Lower leg skin (tissue), 4 donors: Measurements from ENCODE around the gene ZNF236. TPM values are rescaled to one million over a fixed set of nuclear protein-coding genes. Genes with fewer than 3 reads are reported as not detected.

Experiments
- DNase-seq, 2 donors: peaks; one replicate each; pipeline ENCODE4 v3.0.0-alpha.2; 2019; ENCODE audit warnings: low spot score in 2 of 2
- H3K4me3 ChIP-seq: fragments of 200-600 bp; sonication (generic); 2 replicates; pipeline ENCODE4 v1.5.1; 2017; ENCODE audit warnings: mild to moderate bottlenecking, low read depth; ENCODE audit not compliant: poor library complexity, severe bottlenecking
- CTCF ChIP-seq, 3 donors: fragments of 450-650 bp; IDR thresholded peaks; one replicate each; pipeline ENCODE4 v1.5.1; 2016; ENCODE audit warnings: antibody characterized with exemption in 3 of 3, mild to moderate bottlenecking in 3 of 3, moderate library complexity in 2 of 3
- POLR2A ChIP-seq, 2 donors: fragments of 450-650 bp; IDR thresholded peaks; one replicate each; pipeline ENCODE4 v1.6.1; 2016 to 2017; ENCODE audit warnings: antibody characterized with exemption in 2 of 2, mild to moderate bottlenecking in 1 of 2, moderate library complexity in 1 of 2
- WGBS, 2 donors: methylation state at CpG; one replicate each; pipeline ENCODE4 v1.1.5; 2018; 5-methylcytosine and 5-hydroxymethylcytosine counted together
- intact Hi-C: fragments of 100-400 bp; cut with DNase I; formaldehyde crosslinking; loops from one replicate; pipeline ENCODE4 v1.15.0; 2023; ENCODE audit warnings: low total_unique reads
- total RNA-seq, 4 donors: library from RNA; depleted of rRNA; stranded (reverse); fragments of >200 nt; gene quantifications; one replicate each; pipeline ENCODE4 v1.1.0, GENCODE V29; 2016

Gene ZNF236
- total RNA-seq, 4 donors from 2014 or later, result 8.9 to 15.2 (median 11.8) TPM

DNA sequence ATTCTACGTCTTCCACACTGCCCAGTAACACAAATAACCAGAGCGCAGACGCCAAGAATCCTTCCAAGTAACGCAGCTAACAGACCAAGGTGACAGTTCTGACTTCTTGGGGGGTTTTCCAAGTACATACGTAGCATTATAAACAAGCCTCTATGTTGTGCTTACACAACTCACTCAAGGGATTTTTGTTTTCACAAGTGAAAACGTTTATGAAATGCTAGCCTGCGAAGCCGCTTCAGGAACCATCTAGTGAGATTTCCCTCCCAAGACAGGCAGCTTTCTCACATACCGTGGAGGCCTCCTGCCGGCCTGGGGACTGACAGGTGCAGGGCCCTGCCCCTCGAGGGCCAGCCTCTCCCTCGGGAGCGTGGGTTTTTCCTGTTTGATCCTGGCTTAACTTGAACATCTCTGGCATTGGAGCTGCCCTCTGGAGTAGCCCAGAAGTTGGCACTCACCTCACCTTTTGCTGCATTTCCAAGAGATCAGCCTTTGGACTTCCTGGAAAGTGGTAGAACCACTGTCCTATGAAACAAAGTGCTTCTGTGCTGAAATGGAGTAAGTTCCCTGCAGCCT, 159.1 kb downstream of the ZNF236 start:
- no peak overlapping the region for H3K4me3 ChIP-seq
- peak in 1 of 2 donors; percentile 70 for DNase-seq
- TF ChIP-seq CTCF (IDR thresholded peaks at IDR 0.05) (no peak), POLR2A (IDR thresholded peaks at IDR 0.05) (no peak)
- intact Hi-C loops, result loop anchor here (10.0 kb wide), 1 partner anchor 177 kb away; no protein-coding TSS in a partner anchor
- WGBS, 2 donors, result 75 to 84% methylated on average over 13 of the region's 13 CpGs

GRCh38 chr18:76982038-76982437, 159.7 kb downstream of the ZNF236 start:
- TF ChIP-seq POLR2A (IDR thresholded peaks at IDR 0.05), result no peak
- no peak for TF ChIP-seq CTCF (IDR thresholded peaks at IDR 0.05)
- 89 to 92% methylated on average over 5 of the region's 5 CpGs for WGBS, 2 donors
- intact Hi-C loops, result loop anchor here (10.0 kb wide), 1 partner anchor 177 kb away; no protein-coding TSS in a partner anchor
- H3K4me3 ChIP-seq, result no peak overlapping the region
- DNase-seq, result peak in 1 of 2 donors; percentile 56

DNA sequence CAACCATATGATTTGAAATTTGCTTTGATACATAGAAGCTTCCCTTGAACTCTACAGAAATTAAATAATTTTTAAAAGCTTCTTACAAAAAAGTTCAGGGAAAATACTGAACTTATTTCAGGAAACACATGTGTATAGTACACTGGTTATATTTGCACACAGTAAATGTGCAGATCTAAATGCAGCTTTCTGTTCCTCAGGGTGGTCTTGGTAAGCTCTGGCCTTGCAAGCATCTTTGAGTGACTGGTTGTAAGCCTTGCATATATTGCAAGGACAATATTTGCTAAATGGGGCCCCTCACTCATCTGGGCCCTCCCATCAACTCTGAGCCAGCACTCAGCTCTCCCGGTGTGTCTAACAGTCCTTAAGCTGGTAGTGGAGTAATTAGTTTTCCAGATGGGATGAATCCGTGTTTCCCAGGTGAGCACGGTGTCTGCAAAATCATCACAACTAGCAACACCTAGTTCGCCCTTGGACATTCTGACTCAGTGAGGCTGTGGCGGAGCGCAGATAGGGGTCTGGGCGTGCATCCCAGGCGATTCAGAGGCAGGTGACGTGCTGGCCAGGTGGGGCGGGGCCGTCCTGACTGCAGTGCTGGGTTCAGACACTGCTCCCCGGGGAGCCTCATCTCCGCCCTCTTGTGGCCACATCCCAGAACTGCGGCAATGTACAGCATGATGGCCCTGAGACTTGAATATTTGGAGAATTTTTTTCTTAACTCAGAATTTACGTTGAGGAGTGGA, 160.7 kb downstream of the ZNF236 start:
- no peak for TF ChIP-seq POLR2A (IDR thresholded peaks at IDR 0.05)
- TF ChIP-seq CTCF (IDR thresholded peaks at IDR 0.05), result peak in 1 of 3 donors; percentile 54
- 14 to 17% methylated on average over 14 to 15 of the region's 15 CpGs for WGBS, 2 donors
- DNase-seq, result peak; percentile 73 to 95
- H3K4me3 ChIP-seq, result no peak overlapping the region
- intact Hi-C loops, result loop anchor here (10.0 kb wide), 1 partner anchor 178 kb away; no protein-coding TSS in a partner anchor

DNA sequence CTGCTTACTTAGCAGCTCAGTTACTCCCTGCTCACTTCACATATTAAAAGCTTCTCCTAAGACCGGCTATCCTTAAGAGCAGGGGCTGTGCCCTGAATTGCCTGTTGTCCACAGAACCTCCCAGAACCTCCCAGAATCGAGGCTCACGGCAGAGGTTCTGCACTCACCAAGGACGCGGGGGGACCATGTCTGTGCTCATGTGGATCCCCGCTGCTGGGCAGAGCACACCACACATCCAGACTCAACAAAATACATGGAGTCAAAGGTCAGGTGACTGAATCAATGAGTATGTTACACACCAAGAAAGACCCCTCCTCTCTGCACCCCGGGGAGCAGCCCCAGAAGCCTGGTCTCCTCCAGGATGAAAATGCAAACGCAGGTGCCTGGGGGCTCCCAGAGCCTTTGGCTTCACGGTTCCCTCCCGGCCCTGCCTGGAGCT, 161.3 kb downstream of the ZNF236 start:
- DNase-seq, result no peak
- WGBS, 2 donors, result 61 to 79% methylated on average over 9 of the region's 10 CpGs
- H3K4me3 ChIP-seq, result no peak overlapping the region
- intact Hi-C loops, result loop anchor here (10.0 kb wide), 1 partner anchor 179 kb away; no protein-coding TSS in a partner anchor
- TF ChIP-seq CTCF (IDR thresholded peaks at IDR 0.05) (no peak), POLR2A (IDR thresholded peaks at IDR 0.05) (no peak)

DNA sequence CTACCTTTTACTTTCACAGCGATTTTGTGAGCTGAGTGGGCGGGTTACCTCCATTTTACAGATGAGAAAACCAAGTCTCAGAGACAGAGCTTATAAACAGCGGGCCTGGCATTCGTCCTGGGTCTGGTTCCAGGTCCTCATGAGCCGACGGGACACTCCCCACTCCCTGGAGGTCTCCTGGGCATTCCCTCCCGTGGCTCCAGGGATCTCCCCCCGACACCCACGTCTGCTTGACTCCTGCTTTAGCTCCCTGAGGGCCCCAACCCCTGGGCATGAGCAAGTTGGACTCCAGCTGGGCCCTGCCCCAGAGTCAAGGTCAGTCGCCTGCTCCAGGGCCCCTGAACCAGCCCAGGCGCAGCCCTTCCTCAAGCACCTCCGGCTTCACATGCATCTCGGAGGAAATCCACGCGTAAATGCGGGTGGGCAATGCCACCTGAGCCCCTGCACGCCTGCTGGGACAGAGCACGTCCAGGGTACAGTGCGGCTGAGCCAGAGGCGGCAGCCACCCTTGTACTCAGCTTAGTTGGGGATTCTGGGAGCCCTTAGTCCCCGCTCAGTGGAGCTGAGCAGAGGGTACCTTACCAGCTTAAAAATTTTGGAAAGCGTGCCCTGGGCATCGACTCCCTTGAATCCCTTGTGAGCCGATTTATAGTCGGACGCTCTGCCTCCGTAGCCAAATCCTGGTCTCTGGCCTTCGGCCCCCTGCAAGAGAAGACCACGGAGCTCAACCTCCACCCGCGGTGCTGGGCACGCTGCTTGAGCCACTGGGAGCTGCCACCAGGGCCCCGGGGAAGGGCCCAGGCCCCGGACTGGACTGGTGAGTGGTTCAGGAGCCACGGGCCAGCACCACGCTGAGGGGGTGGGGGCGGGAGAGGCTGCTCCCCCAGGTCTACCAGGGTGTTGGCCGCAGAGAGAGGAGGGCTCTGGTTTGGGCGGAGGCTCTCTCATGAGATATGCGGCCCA, 162.1 kb downstream of the ZNF236 start:
- peak in 1 of 2 donors; percentile 81 for DNase-seq
- 91 to 94% methylated on average over 37 to 40 of the region's 40 CpGs for WGBS, 2 donors
- intact Hi-C loops, result loop anchor here (10.0 kb wide), 1 partner anchor 180 kb away; no protein-coding TSS in a partner anchor
- no peak overlapping the region for H3K4me3 ChIP-seq
- TF ChIP-seq CTCF (IDR thresholded peaks at IDR 0.05), result no peak
- TF ChIP-seq POLR2A (IDR thresholded peaks at IDR 0.05), result no peak
